SK-N-SH treated with all-trans-retinoic acid at 6 μM for 48 hours (cell line): ENCODE results near the gene PEX10.

Experiments
- SNAI2 ChIP-seq: fragments of 250-450 bp; sonication (Bioruptor Pico); IDR thresholded peaks from 2 replicates; pipeline ENCODE4 v1.5.0; 2020; ENCODE audit warnings: mild to moderate bottlenecking, moderate library complexity
- ZFP30 ChIP-seq: fragments of 450-650 bp; formaldehyde crosslinking; IDR thresholded peaks from 2 replicates; pipeline ENCODE4 v1.5.0; 2022; ENCODE audit warnings: mild to moderate bottlenecking, moderate library complexity

GRCh38 chr1:2389644-2390043 lies 22.7 kb downstream of the PEX10 start:
- no peak for TF ChIP-seq SNAI2 (CRISPR knock-in tag)
- no peak for TF ChIP-seq ZFP30
